A549 (cell line): ENCODE data around the gene DHRS4.

Experiments
- EP300 ChIP-seq, 2 experiments: fragments of >200 bp; sonication (Bioruptor Twin); formaldehyde crosslinking; IDR thresholded peaks; 2 replicates in 1 of 2; 3 replicates in 1 of 2; pipeline ENCODE4 v1.6.1; 2016 to 2017
- ESRRA ChIP-seq: fragments of 150-350 bp; IDR thresholded peaks from 2 replicates; pipeline ENCODE4 v1.6.1; 2014; ENCODE audit warnings: mild to moderate bottlenecking, low read length, borderline replicate concordance
- NFE2L2 ChIP-seq: fragments of 150-350 bp; conservative IDR thresholded peaks from 2 replicates; pipeline ENCODE4 v1.6.1; 2014; ENCODE audit warnings: low read length
- NR3C1 ChIP-seq: fragments of >200 bp; sonication (Bioruptor Twin); formaldehyde crosslinking; IDR thresholded peaks from 3 replicates; pipeline ENCODE4 v1.6.1; 2017
- PHF8 ChIP-seq: fragments of 200-600 bp; sonication (generic); IDR thresholded peaks from 2 replicates; pipeline ENCODE4 v1.6.1; 2016; ENCODE audit warnings: low read depth, mild to moderate bottlenecking, antibody characterized with exemption, moderate library complexity, borderline replicate concordance
- POLR2A ChIP-seq: IDR thresholded peaks from 2 replicates; pipeline ENCODE4 v1.6.1; 2012; ENCODE audit warnings: mild to moderate bottlenecking, low read length
- RFX5 ChIP-seq: fragments of 450-650 bp; IDR thresholded peaks from 2 replicates; pipeline ENCODE4 v1.7.1; 2014; ENCODE audit warnings: antibody characterized with exemption, mild to moderate bottlenecking, moderate library complexity
- ZNF302 ChIP-seq: fragments of 250-450 bp; sonication (Bioruptor Pico); IDR thresholded peaks from 2 replicates; pipeline ENCODE4 v1.9.0; 2021; ENCODE audit warnings: inconsistent platforms, mild to moderate bottlenecking, moderate library complexity
- ZSCAN20 ChIP-seq: fragments of 250-450 bp; sonication (Bioruptor Pico); IDR thresholded peaks from 2 replicates; pipeline ENCODE4 v1.8.0; 2022; ENCODE audit warnings: mild to moderate bottlenecking, moderate library complexity
- TF ChIP-seq, protein P1 (sequence below): fragments of >200 bp; sonication (Bioruptor Twin); formaldehyde crosslinking; IDR thresholded peaks from 3 replicates; pipeline ENCODE4 v1.5.1; 2016
- TF ChIP-seq, protein P2 (sequence below): IDR thresholded peaks from 2 replicates; pipeline ENCODE4 v1.6.1; 2012

GRCh38 chr14:23936084-23936829, 17.3 kb upstream of the DHRS4 start:
- TF ChIP-seq PHF8 (no peak), RFX5 (no peak), ESRRA (no peak), ZSCAN20 (CRISPR knock-in tag) (no peak), NFE2L2 (no peak), POLR2A (no peak), NR3C1 (no peak), EP300 (IDR thresholded peaks at IDR 0.05) (no peak), ZNF302 (CRISPR knock-in tag) (no peak)
- TF ChIP-seq, protein P1, sequence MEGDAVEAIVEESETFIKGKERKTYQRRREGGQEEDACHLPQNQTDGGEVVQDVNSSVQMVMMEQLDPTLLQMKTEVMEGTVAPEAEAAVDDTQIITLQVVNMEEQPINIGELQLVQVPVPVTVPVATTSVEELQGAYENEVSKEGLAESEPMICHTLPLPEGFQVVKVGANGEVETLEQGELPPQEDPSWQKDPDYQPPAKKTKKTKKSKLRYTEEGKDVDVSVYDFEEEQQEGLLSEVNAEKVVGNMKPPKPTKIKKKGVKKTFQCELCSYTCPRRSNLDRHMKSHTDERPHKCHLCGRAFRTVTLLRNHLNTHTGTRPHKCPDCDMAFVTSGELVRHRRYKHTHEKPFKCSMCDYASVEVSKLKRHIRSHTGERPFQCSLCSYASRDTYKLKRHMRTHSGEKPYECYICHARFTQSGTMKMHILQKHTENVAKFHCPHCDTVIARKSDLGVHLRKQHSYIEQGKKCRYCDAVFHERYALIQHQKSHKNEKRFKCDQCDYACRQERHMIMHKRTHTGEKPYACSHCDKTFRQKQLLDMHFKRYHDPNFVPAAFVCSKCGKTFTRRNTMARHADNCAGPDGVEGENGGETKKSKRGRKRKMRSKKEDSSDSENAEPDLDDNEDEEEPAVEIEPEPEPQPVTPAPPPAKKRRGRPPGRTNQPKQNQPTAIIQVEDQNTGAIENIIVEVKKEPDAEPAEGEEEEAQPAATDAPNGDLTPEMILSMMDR: no peak
- TF ChIP-seq, protein P2, sequence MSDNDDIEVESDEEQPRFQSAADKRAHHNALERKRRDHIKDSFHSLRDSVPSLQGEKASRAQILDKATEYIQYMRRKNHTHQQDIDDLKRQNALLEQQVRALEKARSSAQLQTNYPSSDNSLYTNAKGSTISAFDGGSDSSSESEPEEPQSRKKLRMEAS: no peak
